GM19099 (cell line): Measurements from ENCODE around the gene SPAG4.
A peak's percentile ranks its signal among the peaks of the same experiment; 100 is the strongest.

Experiments used
- POLR2A ChIP-seq: IDR thresholded peaks from 3 replicates; pipeline ENCODE4 v1.6.1; 2011; ENCODE audit warnings: low read depth; ENCODE audit not compliant: insufficient read length; ENCODE audit errors: extremely low read depth

Gene SPAG4

GRCh38 chr20:35615667-35616464 is at the start of gene SPAG4:
TSS of gene SPAG4 (plus strand) at chr20:35615829. CDS start at chr20:35616004, 175 bp downstream.
- TF ChIP-seq POLR2A = peak; percentile 72

DNA sequence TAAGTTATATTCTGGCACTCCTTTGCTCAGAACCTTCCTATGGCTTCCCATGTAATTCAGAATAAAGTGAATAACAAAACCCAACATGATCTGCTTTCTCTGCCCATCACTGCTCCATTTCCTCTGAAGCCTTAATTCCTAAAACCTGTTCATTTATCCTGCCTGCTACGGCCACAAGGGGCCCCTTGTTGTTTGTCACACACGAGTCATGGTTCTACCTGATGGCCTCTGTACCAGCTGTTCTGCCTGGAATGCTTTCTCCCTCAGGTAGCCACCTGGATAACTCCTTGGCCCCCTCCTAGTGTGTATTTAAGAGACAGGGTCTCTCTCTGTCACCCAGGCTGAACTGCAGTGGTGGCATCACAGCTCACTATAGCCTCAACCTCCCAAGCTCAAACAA is 47.0 kb upstream of the SPAG4 start:
- TF ChIP-seq POLR2A = no peak

DNA sequence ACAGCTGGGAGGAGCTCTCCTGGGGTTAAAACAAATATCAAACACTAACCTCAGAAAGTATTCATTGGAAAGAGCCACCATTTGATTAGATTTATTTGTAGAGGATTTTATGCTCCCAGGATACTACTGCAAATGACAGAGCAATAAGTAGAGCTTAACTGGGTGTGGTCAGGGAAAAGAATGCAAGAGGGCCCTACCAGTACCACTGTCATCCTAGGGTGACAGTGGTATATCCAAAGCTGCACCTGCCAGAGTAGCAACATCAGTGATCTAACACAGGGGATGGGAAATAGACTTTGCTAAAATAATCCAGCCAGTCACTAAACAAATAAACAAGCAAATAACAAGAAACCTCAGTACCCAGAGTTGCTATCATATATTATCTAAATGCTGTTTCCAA is 44.1 kb upstream of the SPAG4 start:
- no peak for TF ChIP-seq POLR2A

GRCh38 chr20:35572838-35573237 is 42.8 kb upstream of the SPAG4 start:
- TF ChIP-seq POLR2A = no peak

- TF ChIP-seq POLR2A = no peak
Observed at GRCh38 chr20:35575958-35576357, 39.7 kb upstream of the SPAG4 start.

DNA sequence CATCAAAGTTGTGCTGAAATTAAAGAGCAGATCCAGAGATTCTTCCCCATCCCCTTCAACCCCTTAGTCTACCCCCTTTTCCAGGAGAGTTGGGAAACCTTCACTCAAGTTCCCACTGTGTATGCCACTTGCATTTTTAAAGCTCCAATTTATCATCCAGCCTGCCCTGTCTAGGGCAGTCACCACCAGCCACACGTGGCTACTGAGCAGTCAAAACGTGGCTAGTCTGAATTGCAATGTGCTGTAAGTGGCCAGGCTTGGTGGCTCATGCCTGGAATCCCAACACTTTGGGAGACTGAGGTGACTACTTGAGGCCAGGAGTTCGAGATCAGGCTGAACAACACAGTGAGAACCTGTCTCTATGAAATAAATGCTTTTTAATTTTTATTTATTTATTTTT is 38.8 kb upstream of the SPAG4 start:
- TF ChIP-seq POLR2A = no peak

GRCh38 chr20:35578469-35578868 is 37.2 kb upstream of the SPAG4 start:
- no peak for TF ChIP-seq POLR2A

- TF ChIP-seq POLR2A = no peak
Observed at GRCh38 chr20:35579196-35579595, 36.4 kb upstream of the SPAG4 start.

DNA sequence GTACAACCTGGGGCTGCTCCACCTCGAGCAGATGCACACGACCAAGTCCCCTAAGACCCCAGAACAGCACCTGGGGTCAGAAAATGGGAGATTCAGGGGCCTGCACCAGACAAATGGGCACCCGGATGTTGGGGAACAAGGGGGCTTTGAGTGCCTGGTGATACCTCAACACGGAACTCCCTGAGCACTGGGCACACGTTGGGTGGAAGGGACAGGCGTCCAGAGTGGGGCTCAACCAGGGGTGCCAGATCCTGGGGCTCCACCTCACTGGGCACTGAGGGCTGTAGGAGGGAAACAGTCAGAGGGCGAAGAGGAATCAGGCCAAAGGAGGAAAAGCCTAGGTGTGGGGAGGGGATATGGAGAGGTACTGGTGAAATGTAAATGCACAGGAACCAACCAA is 33.5 kb upstream of the SPAG4 start:
- TF ChIP-seq POLR2A = no peak

DNA sequence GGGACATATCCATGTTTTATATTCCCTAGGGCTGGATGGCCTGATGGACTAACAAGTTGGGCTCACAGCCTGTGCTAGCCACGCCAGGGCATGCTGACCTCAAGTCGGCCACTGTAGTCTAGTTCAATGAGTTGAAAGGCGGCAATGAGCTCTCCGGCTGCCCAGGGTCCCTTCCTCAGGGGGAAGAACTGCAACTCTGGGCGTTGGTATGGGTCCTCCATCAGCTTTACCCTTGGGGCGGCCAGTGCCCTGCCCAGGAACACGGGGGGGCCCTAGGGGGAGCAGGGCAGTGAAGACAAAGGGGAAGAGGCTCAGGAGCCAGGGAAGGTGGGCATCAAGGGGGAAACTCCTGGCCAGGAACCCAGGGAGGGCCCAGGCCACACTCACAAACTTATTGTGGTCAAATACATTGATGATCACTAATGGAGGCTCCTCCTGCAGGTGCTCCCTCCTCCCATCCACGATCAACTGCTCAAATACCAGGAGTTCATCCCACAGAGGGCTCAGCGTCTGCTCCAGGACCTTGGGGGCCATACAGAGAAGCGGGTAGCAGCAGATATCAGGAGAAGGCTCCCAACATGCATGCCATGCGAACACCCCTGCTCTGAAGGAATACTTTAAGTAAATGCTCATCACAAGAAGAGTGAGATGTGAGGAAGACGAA is 32.8 kb upstream of the SPAG4 start:
- TF ChIP-seq POLR2A = no peak

GRCh38 chr20:35583636-35584560 is 31.7 kb upstream of the SPAG4 start:
- no peak for TF ChIP-seq POLR2A

- TF ChIP-seq POLR2A = no peak
Observed at GRCh38 chr20:35586751-35587425, 28.7 kb upstream of the SPAG4 start.

DNA sequence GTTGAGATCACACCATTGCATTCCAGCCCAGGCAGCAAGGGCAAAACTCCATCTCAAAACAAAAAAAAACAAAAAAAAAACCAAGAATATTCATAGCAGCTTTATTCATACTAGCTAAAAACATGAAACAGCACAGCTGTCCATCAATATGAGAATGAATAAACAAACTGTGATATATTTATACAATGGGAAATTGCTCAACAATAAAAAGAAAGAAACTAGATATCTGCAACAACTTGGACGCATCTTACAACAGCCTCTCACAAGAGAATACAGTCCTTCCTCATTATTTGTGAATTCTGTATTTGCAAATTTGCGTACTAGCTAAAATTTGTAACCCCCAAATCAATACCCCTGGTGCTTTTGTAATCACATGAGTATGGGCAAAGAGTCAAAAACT is 28.2 kb upstream of the SPAG4 start:
- no peak for TF ChIP-seq POLR2A

DNA sequence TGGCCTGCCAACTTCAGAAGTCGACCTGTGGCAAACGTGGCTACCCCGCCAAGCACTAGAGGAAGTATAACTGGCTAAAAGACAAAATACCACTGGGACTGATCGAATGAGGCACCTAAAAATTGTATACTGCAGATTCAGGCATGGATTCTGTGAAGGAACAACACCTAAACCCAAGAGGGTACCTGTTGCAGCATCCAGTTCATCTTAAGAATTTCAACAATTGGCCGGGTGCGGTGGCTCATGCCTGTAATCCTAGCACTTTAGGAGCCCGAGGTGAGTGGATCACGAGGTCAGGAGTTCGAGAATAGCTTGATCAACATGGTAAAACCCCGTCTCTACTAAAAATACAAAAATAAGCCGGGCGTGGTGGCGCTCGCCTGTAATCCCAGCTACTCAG is 27.2 kb upstream of the SPAG4 start:
- TF ChIP-seq POLR2A = no peak
